Hindlimb muscle (tissue), 1 donor: ENCODE results near the gene SLC39A6. TPM values are rescaled to one million over a fixed set of nuclear protein-coding genes. Genes with fewer than 3 reads are reported as not detected.
"Not testable (repeated sequence)": the region's sequence is repeated elsewhere in the genome, so short reads cannot be mapped to it uniquely, and the experiment has no call there.

ENCODE experiments used
- DNase-seq: peaks from one replicate; pipeline ENCODE4 v3.0.0-alpha.2; 2013
- polyA plus RNA-seq: library from polyadenylated mRNA; unstranded; fragments of 120-200 nt; gene quantifications from one replicate; pipeline ENCODE4 v1.2.1, GENCODE V29; 2013; ENCODE audit not compliant: insufficient read length

SLC39A6 gene
- 28.1 TPM for polyA plus RNA-seq

GRCh38 chr18:36129300-36130038 lies at the start of gene SLC39A6, which contains the start of gene ELP2:
Gene SLC39A6, minus strand, starts transcription at chr18:36129340. Its CDS starts 2,333 bp downstream, at chr18:36127007.
Gene ELP2, plus strand, starts transcription at chr18:36129899. Its CDS starts 35 bp downstream, at chr18:36129934.
- DNase-seq = peak; percentile 99

DNA sequence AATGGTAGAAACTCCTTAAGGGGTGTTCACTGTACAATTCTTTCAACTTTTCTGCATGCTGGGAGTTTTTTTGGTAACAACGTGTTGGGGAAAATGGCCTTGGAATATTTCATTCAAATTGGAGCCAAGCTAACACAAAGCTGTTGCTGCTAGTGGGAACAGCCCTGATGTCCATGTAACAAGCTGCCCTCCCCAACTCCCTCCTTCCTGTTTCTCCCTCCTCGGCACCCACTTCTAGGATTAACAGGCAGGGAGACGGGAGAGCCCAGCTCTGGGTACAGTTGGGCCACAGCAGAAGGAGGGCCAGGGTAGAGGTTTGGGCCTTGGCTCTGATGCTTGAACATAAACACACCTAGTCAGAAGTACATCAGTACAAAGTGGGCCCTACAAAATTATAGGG lies 48.8 kb upstream of the SLC39A6 start:
- no peak for DNase-seq

DNA sequence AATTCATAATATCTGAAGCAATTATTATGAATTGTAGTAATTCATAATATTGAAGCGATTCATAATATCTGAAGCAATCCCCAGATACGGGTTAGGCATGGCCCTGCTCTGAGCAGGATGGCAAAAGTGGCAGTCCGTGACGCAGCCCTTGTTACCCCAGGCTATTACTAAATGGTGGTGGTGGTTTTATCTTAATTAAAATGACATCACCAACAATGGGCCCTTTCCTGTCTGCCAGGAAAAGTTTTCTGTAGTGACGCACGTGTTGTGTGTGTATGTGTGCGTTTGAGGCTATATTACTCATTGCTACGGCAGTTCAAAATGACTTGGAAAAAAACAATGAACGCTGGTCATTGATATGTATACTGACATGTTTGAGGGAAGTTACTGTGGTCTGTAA lies 47.6 kb upstream of the SLC39A6 start:
- DNase-seq = no peak

DNA sequence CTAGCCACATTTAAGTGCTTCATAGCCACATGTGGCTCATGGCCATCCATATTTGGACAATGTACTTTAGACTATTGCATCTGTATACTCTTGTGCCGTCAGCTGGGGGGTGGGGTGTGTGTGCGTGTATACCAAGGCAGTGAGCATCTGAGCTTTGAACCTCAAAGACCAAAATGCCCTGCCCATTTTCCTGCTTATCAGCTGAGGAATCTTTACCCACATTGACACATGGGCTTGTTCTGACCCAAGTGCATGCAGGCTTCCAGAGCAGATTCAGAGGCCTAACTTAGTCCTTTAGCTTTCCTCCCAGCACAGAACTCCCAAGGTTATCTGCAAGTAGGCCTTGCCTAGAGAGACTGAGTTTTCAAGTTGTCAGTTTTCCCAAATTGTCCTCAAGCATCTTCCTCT lies 47.0 kb upstream of the SLC39A6 start:
- DNase-seq = no peak

DNA sequence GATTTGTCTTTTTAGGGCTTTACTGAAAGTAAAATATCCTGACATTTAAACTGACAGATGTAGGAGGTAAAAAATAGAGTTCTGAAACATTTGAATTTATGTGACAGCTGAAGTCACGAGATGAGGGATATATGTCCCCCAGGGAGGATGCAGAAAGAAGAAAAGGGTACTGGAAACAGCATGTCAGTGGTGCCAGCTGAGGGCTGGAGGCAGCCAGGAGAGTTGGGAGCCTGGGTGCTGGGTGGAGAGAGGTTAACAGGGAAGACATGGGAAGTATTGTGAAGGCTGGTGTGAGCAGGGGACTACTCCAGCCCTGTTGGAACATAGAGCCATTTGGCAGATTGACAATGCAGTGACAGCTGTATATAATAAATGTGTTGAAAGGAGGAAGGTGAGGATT lies 46.3 kb upstream of the SLC39A6 start:
- DNase-seq = no peak

DNA sequence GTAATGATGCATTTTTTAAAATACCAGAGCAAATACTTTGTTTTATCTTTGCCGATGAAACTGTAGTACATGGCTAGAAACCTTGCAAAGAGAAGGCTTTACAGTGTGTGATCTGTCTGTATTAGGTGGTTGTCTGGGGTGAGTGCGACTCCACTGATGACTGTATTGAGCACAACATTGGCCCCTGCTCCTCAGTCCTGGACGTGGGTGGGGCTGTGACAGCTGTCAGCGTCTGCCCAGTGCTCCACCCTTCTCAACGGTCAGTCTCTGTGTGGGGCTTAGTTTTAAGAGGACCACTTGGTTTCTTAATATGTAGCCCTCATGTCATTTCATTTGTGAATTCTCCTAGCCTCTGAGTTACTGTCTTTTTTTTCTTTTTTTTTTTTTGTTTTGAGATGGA lies 40.8 kb upstream of the SLC39A6 start:
- no peak for DNase-seq

GRCh38 chr18:36168296-36168695 lies 39.2 kb upstream of the SLC39A6 start:
- DNase-seq = not testable (repeated sequence)

DNA sequence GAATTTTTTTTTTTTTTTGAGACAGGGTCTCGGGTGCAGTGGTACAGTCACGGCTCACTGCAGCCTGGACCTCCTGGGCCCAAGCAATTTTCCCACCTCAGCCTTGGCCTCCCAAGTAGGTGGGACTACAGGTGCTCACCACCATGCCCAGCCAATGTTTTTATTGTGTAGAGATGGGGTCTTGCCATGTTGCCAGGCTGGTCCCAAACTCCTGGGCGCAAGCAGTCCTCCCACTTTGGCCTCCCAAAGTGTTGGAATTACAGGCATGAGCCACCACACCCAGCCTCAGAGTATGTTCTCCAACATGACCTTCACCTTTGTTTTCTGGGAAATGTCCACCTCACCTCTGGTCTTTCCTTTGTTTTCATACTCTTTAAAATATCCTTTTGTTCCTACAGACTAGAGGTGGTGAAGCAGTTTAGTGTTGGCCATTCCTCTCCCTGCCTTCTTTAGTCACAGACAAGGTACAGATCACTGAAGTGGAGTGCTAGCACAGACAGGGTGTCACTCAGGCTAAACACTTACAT lies 38.6 kb upstream of the SLC39A6 start:
- no peak for DNase-seq

DNA sequence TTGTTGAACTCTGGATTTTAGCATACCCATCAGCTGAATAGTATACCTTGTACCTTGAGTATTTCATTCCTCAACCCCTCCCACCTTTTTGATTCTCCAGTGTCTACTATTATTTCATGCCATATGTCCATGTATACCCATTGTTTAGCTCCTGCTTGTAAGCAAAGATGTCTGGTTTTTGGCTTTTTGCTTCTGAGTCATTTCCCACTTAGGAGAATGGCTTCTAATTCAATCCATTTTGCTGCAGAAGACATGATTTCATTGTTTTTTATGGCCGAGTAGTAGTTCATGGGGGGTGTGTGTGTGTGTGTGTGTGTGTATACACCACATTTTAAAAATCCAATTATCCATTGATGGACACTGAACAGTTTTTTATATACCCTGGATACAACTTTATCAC lies 33.8 kb upstream of the SLC39A6 start:
- DNase-seq = no peak

GRCh38 chr18:36160959-36161371 lies 31.8 kb upstream of the SLC39A6 start:
- DNase-seq = no peak

DNA sequence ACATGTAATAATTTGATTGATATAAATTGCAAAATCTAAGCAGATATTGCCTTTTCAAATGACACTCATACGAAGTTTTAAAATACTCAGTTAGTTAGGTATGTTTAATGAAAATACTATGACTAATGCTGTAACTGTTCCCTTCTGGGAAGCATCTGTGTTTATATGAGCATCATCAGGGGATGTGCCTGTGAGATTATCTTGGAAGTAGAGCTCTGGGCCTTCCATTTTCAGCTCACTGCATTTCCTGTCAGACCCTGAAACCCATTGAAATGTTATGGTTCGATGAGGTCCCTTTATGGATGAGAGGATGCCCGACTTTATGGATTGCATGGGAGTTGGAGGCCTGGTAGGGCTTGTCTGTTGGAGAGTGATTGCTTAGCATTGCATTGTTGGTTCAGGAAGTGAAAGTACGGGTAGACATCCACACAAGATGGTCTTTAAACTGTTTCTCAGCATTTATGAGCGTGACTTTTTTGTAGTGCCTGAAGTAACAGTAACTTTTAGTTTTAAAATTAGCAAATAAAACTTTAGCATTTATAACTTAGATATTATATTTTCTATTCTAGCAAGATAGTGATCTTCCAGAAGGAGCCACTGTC lies 29.2 kb upstream of the SLC39A6 start:
- DNase-seq = no peak

GRCh38 chr18:36157441-36157840 lies 28.3 kb upstream of the SLC39A6 start:
- no peak for DNase-seq

GRCh38 chr18:36155851-36156757 lies 27.0 kb upstream of the SLC39A6 start:
- no peak for DNase-seq

GRCh38 chr18:36153771-36154170 lies 24.6 kb upstream of the SLC39A6 start:
- no peak for DNase-seq

DNA sequence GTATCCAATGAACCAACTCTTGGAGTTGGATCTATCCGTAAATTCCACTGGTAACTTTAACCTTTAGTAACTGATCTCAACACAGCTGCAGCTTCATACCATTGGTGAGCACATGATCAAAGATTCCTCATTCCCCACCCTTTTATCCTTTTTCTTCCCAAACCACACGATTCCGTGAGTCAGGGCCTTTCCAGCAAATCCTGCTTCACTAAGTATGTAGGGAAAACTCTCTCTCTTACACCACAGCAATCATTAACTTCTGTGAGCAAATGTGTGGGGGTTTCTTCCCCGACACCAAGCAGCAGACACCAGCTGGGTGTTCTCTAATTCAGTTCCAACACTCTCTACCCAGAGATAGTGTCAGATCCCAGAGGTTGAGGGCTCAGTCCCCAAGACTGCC lies 24.1 kb upstream of the SLC39A6 start:
- DNase-seq = no peak

GRCh38 chr18:36152781-36153180 lies 23.6 kb upstream of the SLC39A6 start:
- DNase-seq = no peak

GRCh38 chr18:36149514-36150289 lies 20.6 kb upstream of the SLC39A6 start:
- no peak for DNase-seq

GRCh38 chr18:36143391-36143790 lies 14.3 kb upstream of the SLC39A6 start:
- DNase-seq = no peak

DNA sequence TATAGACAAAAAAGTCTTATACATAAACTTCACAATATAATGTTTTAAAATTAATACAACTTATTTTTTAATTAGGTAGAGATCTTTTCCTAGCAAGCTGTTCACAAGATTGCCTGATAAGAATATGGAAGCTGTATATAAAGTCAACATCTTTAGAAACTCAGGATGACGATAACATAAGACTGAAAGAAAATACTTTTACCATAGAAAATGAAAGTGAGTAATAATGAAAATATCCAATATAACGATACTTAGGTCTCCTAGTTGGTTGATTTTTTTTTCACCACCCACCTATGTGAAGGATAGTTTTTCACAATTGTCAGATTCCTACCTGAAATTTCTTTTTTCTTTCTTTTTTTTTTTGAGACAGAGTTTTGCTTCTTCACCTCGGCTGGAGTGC lies 13.6 kb upstream of the SLC39A6 start:
- DNase-seq = no peak

- no peak for DNase-seq
Observed at GRCh38 chr18:36141576-36141975, 12.4 kb upstream of the SLC39A6 start.

DNA sequence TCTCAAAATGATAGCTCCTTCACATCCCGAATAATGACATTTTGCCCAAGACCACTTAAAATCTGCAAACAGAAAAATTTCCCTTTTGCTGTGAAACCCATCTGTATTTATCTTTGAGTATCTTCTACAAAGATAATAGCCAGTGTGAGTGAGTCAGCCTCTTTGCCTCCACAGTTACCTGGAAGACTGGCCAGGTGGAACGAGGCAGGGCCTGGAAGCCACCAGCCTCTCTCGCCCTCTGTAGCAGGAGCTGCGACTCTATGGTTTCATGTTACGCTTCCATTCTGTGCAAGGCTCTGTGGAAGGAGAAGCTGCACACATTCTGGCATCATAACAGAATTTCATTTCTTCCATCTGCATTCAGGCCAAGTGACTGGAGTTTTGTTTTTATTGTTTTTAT lies 10.1 kb upstream of the SLC39A6 start:
- no peak for DNase-seq

- DNase-seq = no peak
Observed at GRCh38 chr18:36135264-36135663, 6.1 kb upstream of the SLC39A6 start.
